Activated T-cell treated with anti-CD3 and anti-CD28 coated beads for 1 hour (primary cell): ENCODE data around the gene TADA3.

Experiments
- DNase-seq: peaks from one replicate; pipeline ENCODE4 v3.0.0-alpha.2; 2020; ENCODE audit warnings: low read depth

The TADA3 gene

GRCh38 chr3:9760779-9761505, 31.3 kb downstream of the TADA3 start:
- no peak for DNase-seq

DNA sequence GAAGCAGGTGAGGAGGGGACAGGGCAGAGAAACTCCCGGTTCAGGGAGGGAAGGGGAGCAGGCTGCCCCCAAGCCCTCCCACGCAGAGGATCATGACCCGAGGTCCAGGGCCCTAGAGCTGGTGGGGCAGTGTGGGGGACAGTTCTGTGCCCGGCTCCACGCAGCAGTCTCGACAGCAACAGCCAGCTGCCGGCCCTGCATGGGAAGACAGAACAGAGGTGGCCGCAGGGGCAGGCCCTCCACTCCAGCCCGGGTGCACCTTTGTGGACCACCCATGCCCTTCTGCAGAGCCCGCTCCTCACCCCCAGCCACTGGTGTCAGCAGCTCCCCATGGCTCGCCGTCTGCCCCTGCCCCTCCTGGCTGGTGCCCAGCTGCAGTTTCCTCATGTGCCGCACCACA, 34.8 kb downstream of the TADA3 start:
- DNase-seq, result no peak

- no peak for DNase-seq
Measured at GRCh38 chr3:9754678-9755077, 37.6 kb downstream of the TADA3 start.

DNA sequence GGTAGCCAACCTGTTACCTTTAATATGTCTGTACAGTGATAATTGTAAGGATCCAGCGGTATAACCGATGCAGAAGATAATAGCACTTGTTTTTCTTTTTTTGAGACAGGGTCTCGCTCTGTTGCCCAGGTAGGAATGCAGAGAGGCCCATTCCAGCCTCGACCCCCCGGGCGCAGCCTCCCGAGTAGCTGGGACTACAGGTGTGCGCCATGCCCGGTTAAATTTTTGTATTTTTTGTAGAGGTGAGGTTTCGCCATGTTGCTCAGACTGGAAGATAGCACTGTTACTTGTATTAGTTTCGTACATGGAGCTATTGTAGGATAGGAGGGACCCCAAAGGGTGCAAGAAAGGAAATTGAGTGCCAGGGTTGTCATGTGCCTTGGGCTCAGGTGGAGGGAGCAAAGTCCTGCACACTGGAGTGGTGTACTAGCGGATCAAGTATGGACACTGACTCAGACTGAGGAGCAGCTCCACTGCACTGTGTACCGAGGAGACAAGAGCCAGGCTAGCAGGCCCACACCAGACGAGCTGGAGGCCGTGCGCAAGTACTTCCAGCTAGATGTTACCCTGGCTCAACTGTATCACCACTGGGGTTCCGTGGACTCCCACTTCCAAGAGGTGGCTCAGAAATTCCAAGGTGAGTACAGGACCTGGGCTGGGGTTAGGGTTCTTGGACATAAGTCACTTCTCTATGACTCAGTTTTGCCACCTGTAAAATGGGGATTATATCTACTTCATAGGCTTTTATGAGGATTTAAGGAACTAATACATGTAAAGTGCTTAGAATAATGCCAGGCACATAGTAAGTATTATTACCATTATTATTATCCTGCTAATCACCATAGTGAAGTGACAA, 41.5 kb downstream of the TADA3 start:
- no peak for DNase-seq

DNA sequence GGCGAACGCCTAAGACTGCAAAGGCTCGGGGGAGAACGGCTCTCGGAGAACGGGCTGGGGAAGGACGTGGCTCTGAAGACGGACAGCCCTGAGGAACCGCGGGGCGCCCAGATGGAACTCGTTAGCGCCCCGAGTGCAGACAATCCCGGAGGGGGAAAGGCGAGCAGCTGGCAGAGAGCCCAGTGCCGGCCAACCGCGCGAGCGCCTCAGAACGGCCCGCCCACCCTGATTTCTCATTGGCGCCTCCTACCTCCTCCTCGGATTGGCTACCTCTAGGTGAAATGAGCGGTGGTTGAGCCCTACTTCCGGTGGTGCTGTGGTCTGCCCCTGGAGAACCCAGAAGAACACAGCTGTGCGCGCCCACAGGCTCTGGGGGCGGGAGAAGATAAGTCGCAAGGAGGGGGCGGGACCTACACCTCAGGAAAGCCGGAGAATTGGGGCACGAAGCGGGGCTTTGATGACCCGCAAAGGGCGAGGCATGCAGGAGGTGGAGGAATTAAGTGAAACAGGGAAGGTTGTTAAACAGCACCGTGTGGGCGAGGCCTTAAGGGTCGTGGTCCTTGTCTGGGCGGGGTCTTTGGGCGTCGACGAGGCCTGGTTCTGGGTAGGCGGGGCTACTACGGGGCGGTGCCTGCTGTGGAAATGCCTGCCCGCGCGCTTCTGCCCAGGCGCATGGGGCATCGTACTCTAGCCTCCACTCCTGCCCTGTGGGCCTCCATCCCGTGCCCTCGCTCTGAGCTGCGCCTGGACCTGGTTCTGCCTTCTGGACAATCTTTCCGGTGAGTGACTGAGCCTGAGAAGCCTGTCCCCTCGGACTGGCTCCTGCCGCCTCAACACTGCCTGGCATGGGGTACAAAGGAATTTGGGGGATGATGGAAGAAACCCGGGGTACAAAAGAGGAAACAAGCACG, 42.4 kb downstream of the TADA3 start, which contains the start of gene OGG1:
Gene OGG1, plus strand, starts transcription at position 308 of the 911 bp plus-strand sequence. Its CDS starts 335 bp downstream, at position 643.
- peak; percentile 86 for DNase-seq

GRCh38 chr3:9749296-9749644, 43.0 kb downstream of the TADA3 start:
- no peak for DNase-seq

DNA sequence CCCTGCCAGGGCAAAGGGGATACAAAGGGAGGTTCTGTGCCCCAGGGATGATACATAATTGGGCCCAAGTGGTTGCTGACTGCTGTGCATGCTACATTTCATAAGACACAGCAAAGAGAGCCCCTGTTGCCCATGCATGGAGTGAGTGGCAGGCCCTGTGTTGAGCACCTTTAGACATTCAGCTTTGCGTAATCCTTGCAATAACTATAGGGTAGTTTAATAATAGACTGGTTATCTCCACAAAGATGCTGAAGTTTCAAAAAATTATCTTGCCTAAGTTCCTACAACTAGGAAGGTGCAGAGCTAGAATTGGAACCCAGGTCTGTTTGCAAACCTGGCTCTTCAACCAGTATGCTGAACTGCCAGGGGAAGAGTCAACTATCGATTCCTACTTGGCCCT, 44.2 kb downstream of the TADA3 start:
- no peak for DNase-seq

DNA sequence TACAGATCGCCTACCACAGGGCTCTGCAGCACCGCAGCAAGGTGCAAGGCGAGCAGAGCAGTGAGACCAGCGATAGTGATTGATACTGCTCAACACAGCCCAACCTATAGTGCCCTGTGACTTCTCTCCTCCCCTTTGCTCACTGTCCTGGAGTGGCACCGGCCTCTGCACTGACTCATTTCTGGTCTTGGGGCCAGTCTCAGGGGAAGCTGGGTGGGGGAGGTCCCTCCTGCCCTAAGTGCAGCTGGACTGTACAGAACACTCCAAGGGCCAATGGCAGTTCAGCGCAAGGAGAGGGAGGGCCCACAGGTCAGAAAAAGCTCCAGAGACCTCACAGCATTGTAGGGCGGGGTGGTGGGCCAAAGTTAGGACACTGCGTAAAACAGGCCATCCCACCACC, 45.0 kb downstream of the TADA3 start:
- DNase-seq, result no peak

- no peak for DNase-seq
Measured at GRCh38 chr3:9746330-9746729, 45.9 kb downstream of the TADA3 start.

- DNase-seq, result no peak
Measured at GRCh38 chr3:9745521-9745920, 46.8 kb downstream of the TADA3 start.

GRCh38 chr3:9744162-9744561, 48.1 kb downstream of the TADA3 start:
- no peak for DNase-seq

DNA sequence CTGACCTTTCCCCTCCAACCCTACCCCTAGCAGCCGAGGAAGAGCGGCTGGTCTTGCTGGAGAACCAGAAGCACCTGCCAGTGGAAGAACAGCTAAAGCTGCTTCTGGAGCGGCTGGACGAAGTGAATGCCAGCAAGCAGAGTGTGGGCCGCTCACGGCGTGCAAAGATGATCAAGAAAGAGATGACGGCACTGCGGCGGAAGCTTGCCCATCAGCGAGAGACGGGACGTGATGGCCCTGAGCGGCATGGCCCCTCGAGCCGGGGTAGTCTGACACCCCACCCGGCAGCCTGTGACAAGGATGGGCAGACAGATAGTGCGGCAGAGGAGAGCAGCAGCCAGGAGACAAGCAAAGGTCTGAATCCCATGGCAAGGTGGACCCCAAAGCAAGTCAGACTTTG, 48.7 kb downstream of the TADA3 start:
- no peak for DNase-seq

DNA sequence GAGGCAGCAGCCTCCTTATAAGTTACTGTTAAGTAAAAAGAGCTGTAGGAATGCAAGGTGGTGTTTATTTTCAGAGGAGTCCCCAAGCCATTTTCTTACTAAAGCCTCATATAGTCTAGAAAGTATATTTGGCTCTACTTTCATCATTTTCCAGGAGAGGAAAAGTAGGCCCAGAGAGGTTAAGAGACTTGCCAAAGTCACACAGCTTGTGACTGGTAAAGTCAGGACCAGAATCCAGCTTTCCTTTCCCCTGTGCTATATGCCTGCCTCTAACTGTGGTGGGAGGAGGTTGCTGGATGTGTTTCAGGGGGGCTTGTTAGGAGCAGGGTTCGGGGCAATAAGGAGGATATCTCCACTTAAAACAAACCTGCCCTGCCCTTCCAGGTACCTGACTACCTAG, 49.7 kb downstream of the TADA3 start:
- DNase-seq, result no peak

DNA sequence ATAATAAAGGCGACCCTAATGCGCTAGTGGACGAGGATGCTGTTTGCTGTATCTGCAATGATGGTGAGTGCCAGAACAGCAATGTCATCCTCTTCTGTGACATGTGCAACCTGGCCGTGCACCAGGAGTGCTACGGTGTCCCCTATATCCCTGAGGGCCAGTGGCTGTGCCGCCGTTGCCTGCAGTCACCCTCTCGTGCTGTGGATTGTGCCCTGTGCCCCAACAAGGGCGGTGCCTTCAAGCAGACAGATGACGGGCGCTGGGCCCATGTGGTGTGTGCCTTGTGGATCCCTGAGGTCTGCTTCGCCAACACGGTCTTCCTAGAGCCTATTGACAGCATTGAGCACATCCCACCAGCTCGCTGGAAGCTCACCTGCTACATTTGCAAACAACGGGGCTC, 53.1 kb downstream of the TADA3 start:
- no peak for DNase-seq

DNA sequence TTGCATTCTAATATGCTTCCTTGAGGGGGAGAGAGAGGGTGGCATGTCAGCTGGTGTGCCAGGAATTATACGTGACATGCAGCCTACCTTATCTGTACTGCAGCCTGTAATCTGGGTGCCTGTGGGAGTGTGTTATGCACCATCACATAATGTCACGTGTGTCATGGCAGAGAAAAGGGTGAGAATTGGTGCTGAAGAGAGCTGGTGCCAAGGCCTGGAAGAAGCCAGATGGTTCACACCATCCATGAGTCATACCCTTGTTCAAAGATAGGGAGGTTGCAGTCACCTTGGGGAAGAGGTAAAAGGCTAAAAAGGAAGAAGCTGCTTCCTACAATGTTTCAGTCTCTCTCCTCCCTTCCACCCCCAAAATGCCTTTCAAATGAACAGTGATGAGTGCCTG, 55.4 kb downstream of the TADA3 start:
- no peak for DNase-seq

GRCh38 chr3:9732740-9733115, 59.5 kb downstream of the TADA3 start:
- DNase-seq, result no peak

DNA sequence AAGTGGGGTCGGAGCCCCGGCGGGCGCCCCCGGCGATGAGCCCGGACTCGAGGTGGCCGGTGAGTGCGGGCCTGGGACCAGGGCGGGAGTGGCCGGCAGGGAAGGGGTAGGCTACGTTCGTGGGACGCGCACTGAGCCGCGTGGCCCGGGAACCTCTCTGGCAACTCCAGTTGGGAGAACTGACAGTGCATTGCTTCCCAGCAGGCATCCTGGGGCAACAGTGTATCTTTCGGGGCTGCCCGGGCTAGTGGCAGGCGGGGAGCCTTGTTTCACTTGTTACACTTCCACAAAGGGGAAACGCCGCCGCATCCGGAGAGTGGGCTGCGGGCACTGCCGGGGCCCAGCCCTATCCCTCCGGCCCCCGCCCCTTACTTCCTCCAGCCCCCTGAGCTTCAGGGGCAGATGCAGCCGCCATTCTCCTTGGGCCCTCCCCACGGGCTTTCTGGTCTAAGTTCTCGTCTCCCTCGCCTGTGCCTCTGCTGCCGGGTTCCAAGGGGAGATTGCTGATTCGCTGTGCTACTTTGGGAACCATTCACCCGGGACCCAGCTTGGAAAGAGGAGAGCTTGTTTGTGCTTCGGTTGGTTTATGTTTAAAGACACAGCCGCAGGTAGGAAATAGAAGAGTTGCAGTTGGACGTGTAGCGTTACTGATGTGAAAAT, 60.1 kb downstream of the TADA3 start:
- peak; percentile 25 for DNase-seq

- DNase-seq, result peak; percentile 98
Measured at GRCh38 chr3:9731206-9732079, 60.8 kb downstream of the TADA3 start, which contains the start of gene BRPF1. TSS of gene BRPF1 (plus strand) at chr3:9731735. CDS start at chr3:9734141, 2,406 bp downstream.

DNA sequence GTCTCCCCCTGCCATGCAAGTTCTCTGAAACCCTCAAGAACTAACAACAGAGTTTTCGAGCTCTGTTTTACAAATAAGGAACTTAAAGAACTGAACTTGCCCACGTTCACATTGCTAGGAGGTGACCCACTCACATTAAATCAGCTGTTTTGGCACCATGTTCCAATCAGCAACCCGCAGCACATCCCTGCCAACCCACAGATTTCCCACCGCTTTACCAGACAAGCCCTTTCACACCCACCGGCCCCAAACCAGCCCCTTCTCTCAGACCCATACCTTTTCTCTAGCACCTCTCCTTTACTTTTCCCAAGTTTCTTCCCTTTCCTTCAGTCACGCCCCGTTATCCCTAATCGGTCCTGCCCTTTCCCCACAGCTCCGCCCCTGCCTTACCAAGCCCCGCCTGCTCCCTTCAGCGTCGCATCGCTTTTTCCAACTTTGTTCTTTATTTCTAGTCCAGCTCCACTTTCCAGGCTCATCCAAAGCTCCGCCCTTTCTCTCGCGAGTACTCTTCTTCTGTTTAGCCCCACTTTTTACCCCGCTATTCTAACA, 61.5 kb downstream of the TADA3 start:
- DNase-seq, result no peak
